B cell (primary cell): ENCODE measurements around the gene HOTAIR.

Source experiments
- CTCF ChIP-seq: fragments of 200-600 bp; IDR thresholded peaks from one replicate; pipeline ENCODE4 v1.8.0; 2022; ENCODE audit warnings: antibody characterized with exemption, mild to moderate bottlenecking
- EZH2 ChIP-seq: IDR thresholded peaks from 2 replicates; pipeline ENCODE4 v1.6.1; 2012; ENCODE audit warnings: borderline replicate concordance, low read depth, mild to moderate bottlenecking, moderate library complexity, low read length; ENCODE audit not compliant: insufficient read depth, poor library complexity, severe bottlenecking

DNA sequence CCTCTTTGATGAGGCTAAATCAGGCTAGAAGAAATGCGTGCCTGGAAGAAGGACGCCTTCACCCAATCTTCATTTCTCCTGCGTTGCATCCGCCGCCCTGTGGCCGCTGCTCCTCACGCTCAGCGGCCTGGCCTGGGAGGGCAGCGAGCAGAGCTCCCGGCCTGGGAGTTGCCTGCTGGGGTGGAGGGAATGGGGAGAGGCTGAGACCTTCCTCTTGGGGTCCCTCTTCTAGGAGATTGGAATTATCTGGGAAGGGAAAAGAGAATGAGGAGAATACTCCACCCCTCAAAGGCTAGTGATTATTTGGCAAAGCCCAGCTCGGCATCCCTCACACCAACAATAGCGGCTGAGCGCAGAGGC lies 22.4 kb downstream of the HOTAIR start:
- TF ChIP-seq CTCF (no peak), EZH2 (no peak)
